Astrocyte (in vitro differentiated cells and primary cell): ENCODE results near the gene BSN. TPM values are rescaled to one million over a fixed set of nuclear protein-coding genes. Genes with fewer than 3 reads are reported as not detected.

ENCODE experiments used
- DNase-seq: peaks from one replicate; pipeline ENCODE4 v3.0.0-alpha.2; 2010; ENCODE audit warnings: low read depth
- FAIRE-seq: peaks from 2 replicates; lab custom pipeline; 2011; peaks lifted over from hg19 to GRCh38; lab: Jason Lieb, UNC
- H2AFZ ChIP-seq: 2 replicates; pipeline ENCODE4 v1.6.0; 2012; ENCODE audit warnings: low read depth, low read length, inconsistent platforms
- H3K27ac ChIP-seq: 2 replicates; pipeline ENCODE4 v1.5.1; 2011; ENCODE audit warnings: low read depth, low read length, inconsistent platforms
- H3K27me3 ChIP-seq: 2 replicates; pipeline ENCODE4 v1.6.0; 2011; ENCODE audit warnings: low read length, inconsistent platforms; ENCODE audit not compliant: insufficient read depth
- H3K36me3 ChIP-seq: 2 replicates; pipeline ENCODE4 v1.5.1; 2011; ENCODE audit warnings: low read length, inconsistent platforms; ENCODE audit not compliant: insufficient read depth
- H3K4me1 ChIP-seq: 2 replicates; pipeline ENCODE4 v1.5.1; 2011; ENCODE audit warnings: low read length, inconsistent platforms; ENCODE audit not compliant: insufficient read depth
- H3K4me2 ChIP-seq: 2 replicates; pipeline ENCODE4 v1.6.0; 2012; ENCODE audit warnings: low read length, inconsistent platforms
- H3K4me3 ChIP-seq: 2 replicates; pipeline ENCODE4 v1.5.1; 2011; ENCODE audit warnings: low read depth, mild to moderate bottlenecking, low read length, inconsistent platforms; ENCODE audit not compliant: insufficient read depth
- H3K79me2 ChIP-seq: 2 replicates; pipeline ENCODE4 v1.6.0; 2012; ENCODE audit warnings: mild to moderate bottlenecking, low read length, inconsistent platforms; ENCODE audit not compliant: insufficient read depth
- H3K9ac ChIP-seq: 2 replicates; pipeline ENCODE4 v1.6.0; 2012; ENCODE audit warnings: mild to moderate bottlenecking, low read length, inconsistent platforms
- H3K9me3 ChIP-seq: 2 replicates; pipeline ENCODE4 v1.5.1; 2012; ENCODE audit warnings: low read depth, mild to moderate bottlenecking, low read length, inconsistent platforms; ENCODE audit not compliant: insufficient read depth
- H4K20me1 ChIP-seq: 2 replicates; pipeline ENCODE4 v1.6.0; 2012; ENCODE audit warnings: low read length, inconsistent platforms; ENCODE audit not compliant: insufficient read depth
- H3K27ac Mint-ChIP-seq: one replicate; pipeline ENCODE4 v1.8.0; 2021; ENCODE audit warnings: mild to moderate bottlenecking, mixed read lengths; ENCODE audit not compliant: unreplicated experiment
- H3K27me3 Mint-ChIP-seq: one replicate; pipeline ENCODE4 v1.8.0; 2021; ENCODE audit warnings: low read depth, mixed read lengths; ENCODE audit not compliant: unreplicated experiment
- H3K36me3 Mint-ChIP-seq: one replicate; pipeline ENCODE4 v1.8.0; 2021; ENCODE audit warnings: low read depth, mixed read lengths; ENCODE audit not compliant: unreplicated experiment
- H3K4me1 Mint-ChIP-seq: one replicate; pipeline ENCODE4 v1.8.0; 2021; ENCODE audit warnings: low read depth, mixed read lengths; ENCODE audit not compliant: unreplicated experiment
- H3K4me3 Mint-ChIP-seq: one replicate; pipeline ENCODE4 v1.8.0; 2021; ENCODE audit warnings: mild to moderate bottlenecking, moderate library complexity, mixed read lengths; ENCODE audit not compliant: unreplicated experiment
- H3K9me3 Mint-ChIP-seq: one replicate; pipeline ENCODE4 v1.8.0; 2021; ENCODE audit warnings: mild to moderate bottlenecking, mixed read lengths; ENCODE audit not compliant: unreplicated experiment
- CTCF ChIP-seq: IDR thresholded peaks from 2 replicates; pipeline ENCODE4 v1.5.1; 2011; ENCODE audit warnings: low read depth, mild to moderate bottlenecking, inconsistent platforms, low read length, moderate library complexity; ENCODE audit not compliant: insufficient read depth
- EZH2 ChIP-seq: IDR thresholded peaks from 2 replicates; pipeline ENCODE4 v1.6.1; 2012; ENCODE audit warnings: mild to moderate bottlenecking, low read length, inconsistent platforms; ENCODE audit not compliant: insufficient read depth
- total RNA-seq: library from RNA; stranded (reverse); gene quantifications from 2 replicates; pipeline ENCODE4 v1.2.1, GENCODE V29; 2021

The BSN gene
- total RNA-seq, 1 donor from 2014 or later: 0.86 TPM

- no peak overlapping the region for H3K27ac ChIP-seq
- H3K4me2 ChIP-seq: no peak overlapping the region
- no peaks in the 10 kb centered on the region for H3K36me3 ChIP-seq
- no peaks in the 10 kb centered on the region for H4K20me1 ChIP-seq
- H3K9me3 ChIP-seq: no peaks in the 10 kb centered on the region
- no peak overlapping the region for H2AFZ ChIP-seq
- no peaks in the 10 kb centered on the region for H3K36me3 Mint-ChIP-seq
- no peak overlapping the region for H3K4me3 ChIP-seq
- H3K4me3 Mint-ChIP-seq: no peak overlapping the region
- TF ChIP-seq CTCF (no peak), EZH2 (no peak)
- H3K9ac ChIP-seq: no peak overlapping the region
- H3K27me3 Mint-ChIP-seq: no peaks in the 10 kb centered on the region
- no peaks in the 10 kb centered on the region for H3K79me2 ChIP-seq
- peaks cover 12% of the 10 kb centered on the region for H3K4me1 Mint-ChIP-seq
- DNase-seq (no peak), FAIRE-seq (no peak)
- no peaks in the 10 kb centered on the region for H3K9me3 Mint-ChIP-seq
- H3K27ac Mint-ChIP-seq: no peak overlapping the region
- H3K4me1 ChIP-seq: no peaks in the 10 kb centered on the region
- H3K27me3 ChIP-seq: no peaks in the 10 kb centered on the region
Measured at GRCh38 chr3:49601358-49602048, 47.2 kb downstream of the BSN start.

GRCh38 chr3:49602049-49602554 is 47.8 kb downstream of the BSN start:
- no peaks in the 10 kb centered on the region for H3K36me3 Mint-ChIP-seq
- no peak overlapping the region for H2AFZ ChIP-seq
- no peaks in the 10 kb centered on the region for H4K20me1 ChIP-seq
- no peaks in the 10 kb centered on the region for H3K9me3 ChIP-seq
- H3K27ac ChIP-seq: no peak overlapping the region
- H3K36me3 ChIP-seq: no peaks in the 10 kb centered on the region
- H3K4me3 ChIP-seq: no peak overlapping the region
- no peaks in the 10 kb centered on the region for H3K27me3 ChIP-seq
- TF ChIP-seq EZH2 (no peak), CTCF (no peak)
- no peaks in the 10 kb centered on the region for H3K9me3 Mint-ChIP-seq
- H3K4me3 Mint-ChIP-seq: no peak overlapping the region
- no peaks in the 10 kb centered on the region for H3K79me2 ChIP-seq
- DNase-seq: no peak
- peaks cover 12% of the 10 kb centered on the region for H3K4me1 Mint-ChIP-seq
- H3K27me3 Mint-ChIP-seq: no peaks in the 10 kb centered on the region
- no peak for FAIRE-seq
- H3K4me2 ChIP-seq: no peak overlapping the region
- H3K4me1 ChIP-seq: no peaks in the 10 kb centered on the region
- H3K27ac Mint-ChIP-seq: no peak overlapping the region
- H3K9ac ChIP-seq: no peak overlapping the region

- Histone ChIP-seq H3K4me1 (no peaks in the 10 kb centered on the region), H4K20me1 (no peaks in the 10 kb centered on the region), H3K27ac (no peak overlapping the region), H3K9ac (no peak overlapping the region), H3K4me2 (no peak overlapping the region), H3K36me3 (no peaks in the 10 kb centered on the region), H3K27me3 (no peaks in the 10 kb centered on the region), H2AFZ (no peak overlapping the region), H3K79me2 (no peaks in the 10 kb centered on the region), H3K4me3 (no peak overlapping the region), H3K9me3 (no peaks in the 10 kb centered on the region)
- DNase-seq: no peak
- TF ChIP-seq EZH2: no peak
- no peak for TF ChIP-seq CTCF
- peaks cover 17% of the 10 kb centered on the region for H3K4me1 Mint-ChIP-seq
- peak overlapping the region; percentile 1 for H3K27ac Mint-ChIP-seq
- FAIRE-seq: no peak
- no peak overlapping the region for H3K4me3 Mint-ChIP-seq
- H3K36me3 Mint-ChIP-seq: no peaks in the 10 kb centered on the region
- H3K27me3 Mint-ChIP-seq: peaks cover under 1% of the 10 kb centered on the region
- H3K9me3 Mint-ChIP-seq: no peaks in the 10 kb centered on the region
Measured at GRCh38 chr3:49602877-49603411, 48.7 kb downstream of the BSN start.
